Hepatocyte (in vitro differentiated cells): ENCODE measurements around the gene PEA15. TPM values are rescaled to one million over a fixed set of nuclear protein-coding genes. Genes with fewer than 3 reads are reported as not detected.

Experiments
- DNase-seq: peaks from one replicate; pipeline ENCODE4 v3.0.0-alpha.2; 2016; ENCODE audit warnings: low spot score
- H2AFZ ChIP-seq: fragments of 200-600 bp; sonication (generic); 2 replicates; pipeline ENCODE4 v1.6.0; 2016; ENCODE audit warnings: antibody characterized with exemption, mild to moderate bottlenecking
- H3K27ac ChIP-seq: fragments of 200-600 bp; sonication (generic); 2 replicates; pipeline ENCODE4 v1.5.1; 2016; ENCODE audit warnings: mild to moderate bottlenecking
- H3K27me3 ChIP-seq: fragments of 200-600 bp; sonication (generic); 2 replicates; pipeline ENCODE4 v1.6.1; 2016
- H3K36me3 ChIP-seq: fragments of 200-600 bp; sonication (generic); replicated peaks from 2 replicates; pipeline ENCODE4 v1.5.1; 2016; ENCODE audit warnings: low read depth; ENCODE audit not compliant: insufficient read depth
- H3K4me1 ChIP-seq: fragments of 200-600 bp; sonication (generic); 2 replicates; pipeline ENCODE4 v1.5.1; 2016; ENCODE audit warnings: mild to moderate bottlenecking, moderate library complexity; ENCODE audit not compliant: insufficient read depth
- H3K4me2 ChIP-seq: fragments of 200-600 bp; sonication (generic); 2 replicates; pipeline ENCODE4 v1.6.0; 2016
- H3K4me3 ChIP-seq: fragments of 200-600 bp; sonication (generic); 2 replicates; pipeline ENCODE4 v1.5.1; 2016; ENCODE audit warnings: mild to moderate bottlenecking
- H3K79me2 ChIP-seq: fragments of 200-600 bp; sonication (generic); 2 replicates; pipeline ENCODE4 v1.6.0; 2017; ENCODE audit warnings: mild to moderate bottlenecking
- H3K9me2 ChIP-seq: fragments of 200-600 bp; sonication (generic); replicated peaks from 2 replicates; pipeline ENCODE4 v1.6.0; 2017; ENCODE audit warnings: mild to moderate bottlenecking; ENCODE audit not compliant: insufficient read depth
- H3K9me3 ChIP-seq: fragments of 200-600 bp; sonication (generic); 2 replicates; pipeline ENCODE4 v1.5.1; 2016; ENCODE audit warnings: low read depth, mild to moderate bottlenecking
- H4K20me1 ChIP-seq: fragments of 200-600 bp; sonication (generic); 2 replicates; pipeline ENCODE4 v1.6.0; 2016; ENCODE audit warnings: mild to moderate bottlenecking; ENCODE audit not compliant: insufficient read depth, poor library complexity, severe bottlenecking
- CTCF ChIP-seq: fragments of 200-600 bp; sonication (generic); IDR thresholded peaks from 2 replicates; pipeline ENCODE4 v1.5.1; 2016; ENCODE audit warnings: antibody characterized with exemption, mild to moderate bottlenecking; ENCODE audit not compliant: poor library complexity
- EZH2 ChIP-seq: fragments of 200-600 bp; sonication (generic); IDR thresholded peaks from 2 replicates; pipeline ENCODE4 v1.6.1; 2016; ENCODE audit warnings: antibody characterized with exemption, mild to moderate bottlenecking, borderline replicate concordance
- EZH2phosphoT487 ChIP-seq: fragments of 200-600 bp; sonication (generic); IDR thresholded peaks from one replicate; pipeline ENCODE4 v1.6.1; 2018; ENCODE audit warnings: antibody characterized with exemption, mild to moderate bottlenecking, low read depth, moderate library complexity; ENCODE audit not compliant: unreplicated experiment, severe bottlenecking
- WGBS: methylation state at CpG from one replicate; pipeline ENCODE4 v1.1.6; 2016; ENCODE audit warnings: low lambda C conversion rate; ENCODE audit errors: missing lambda C conversion rate; 5-methylcytosine and 5-hydroxymethylcytosine counted together
- polyA plus RNA-seq: library from polyadenylated mRNA; unstranded; fragments of >200 nt; fragmentation: Nextera tagmentation; extraction: Ambion mirVana; gene quantifications from 2 replicates; pipeline ENCODE4 v1.2.1, GENCODE V29; 2016
- total RNA-seq: library from RNA; depleted of rRNA; stranded (reverse); fragments of >200 nt; gene quantifications from 2 replicates; pipeline ENCODE4 v1.2.3, GENCODE V29; 2014

PEA15 gene
- total and polyA plus RNA-seq, 2 experiments from 2014 or later, result 61.1 to 62.0 TPM

GRCh38 chr1:160188341-160188740 is 16.8 kb upstream of the PEA15 start:
- Histone ChIP-seq H3K4me3 (no peak overlapping the region), H3K79me2 (no peaks in the 10 kb centered on the region), H2AFZ (no peak overlapping the region), H3K27me3 (no peaks in the 10 kb centered on the region), H3K27ac (no peak overlapping the region), H3K9me3 (no peaks in the 10 kb centered on the region), H3K4me2 (no peak overlapping the region), H3K4me1 (peaks cover 7% of the 10 kb centered on the region), H3K9me2 (no peaks in the 10 kb centered on the region), H4K20me1 (no peaks in the 10 kb centered on the region), H3K36me3 (no peaks in the 10 kb centered on the region)
- no peak for DNase-seq
- WGBS, result 91% methylated on average over 7 of the region's 7 CpGs
- TF ChIP-seq CTCF (no peak), EZH2phosphoT487 (no peak), EZH2 (no peak)

- TF ChIP-seq EZH2, result no peak
- TF ChIP-seq CTCF, result no peak
- no peak for TF ChIP-seq EZH2phosphoT487
- Histone ChIP-seq H3K79me2 (no peaks in the 10 kb centered on the region), H3K4me3 (no peak within 1 kb of the TSS), H3K4me2 (no peak within 1 kb of the TSS), H2AFZ (no peak within 1 kb of the TSS), H3K36me3 (no peaks in the 10 kb centered on the region), H4K20me1 (no peaks in the 10 kb centered on the region), H3K27me3 (no peaks in the 10 kb centered on the region), H3K4me1 (peaks cover 10% of the 10 kb centered on the region), H3K9me2 (no peaks in the 10 kb centered on the region), H3K27ac (peak within 1 kb of the TSS; percentile 43), H3K9me3 (no peaks in the 10 kb centered on the region)
- 71% methylated on average over 14 of the region's 15 CpGs for WGBS
- DNase-seq, result peak; percentile 53
These were observed 15.2 kb upstream of the PEA15 start, which contains the start of gene CASQ1 for GRCh38 chr1:160189649-160190625. CASQ1 (plus strand) TSS chr1:160190575; CDS start chr1:160190752, 177 bp downstream.

- no peak overlapping the region for H2AFZ ChIP-seq
- DNase-seq, result no peak
- H4K20me1 ChIP-seq, result no peaks in the 10 kb centered on the region
- no peaks in the 10 kb centered on the region for H3K79me2 ChIP-seq
- H3K4me2 ChIP-seq, result no peak overlapping the region
- TF ChIP-seq EZH2phosphoT487 (no peak), EZH2 (no peak), CTCF (no peak)
- WGBS, result 87% methylated on average over 3 of the region's 3 CpGs
- no peak overlapping the region for H3K27ac ChIP-seq
- no peaks in the 10 kb centered on the region for H3K36me3 ChIP-seq
- H3K27me3 ChIP-seq, result no peaks in the 10 kb centered on the region
- H3K4me3 ChIP-seq, result no peak overlapping the region
- H3K9me2 ChIP-seq, result no peaks in the 10 kb centered on the region
- peaks cover 10% of the 10 kb centered on the region for H3K4me1 ChIP-seq
- H3K9me3 ChIP-seq, result no peaks in the 10 kb centered on the region
These were observed 13.4 kb upstream of the PEA15 start for GRCh38 chr1:160191756-160192155.
